Esophagus mucosa (tissue), 1 donor: ENCODE results near the gene TNIP3. TPM values are rescaled to one million over a fixed set of nuclear protein-coding genes. Genes with fewer than 3 reads are reported as not detected.
"Not testable (repeated sequence)": the region's sequence is repeated elsewhere in the genome, so short reads cannot be mapped to it uniquely, and the experiment has no call there.

Source experiments
- ATAC-seq: fragments of 200-7000 bp; cut with Tn5 transposase; one replicate; pipeline ENCODE4 v1.9.1; 2020
- total RNA-seq: library from RNA; stranded (reverse); gene quantifications from one replicate; pipeline ENCODE4 v1.2.4, GENCODE V29; 2023
- donor health status: DM: yes; HTN: yes; CAD: no.

The TNIP3 gene
- 0.60 TPM for total RNA-seq

- ATAC-seq: peak; percentile 96
Observed at GRCh38 chr4:121164291-121164690, at the start of gene TNIP3. Gene TNIP3, minus strand, starts transcription at chr4:121164321. Its CDS starts 196 bp downstream, at chr4:121164125.

- ATAC-seq: no peak
Observed at GRCh38 chr4:121212806-121213205, 48.7 kb upstream of the TNIP3 start.

GRCh38 chr4:121209171-121209570, 45.0 kb upstream of the TNIP3 start:
- no peak for ATAC-seq

GRCh38 chr4:121208244-121209007, 44.3 kb upstream of the TNIP3 start:
- ATAC-seq: no peak

- ATAC-seq: not testable (repeated sequence)
Observed at GRCh38 chr4:121205777-121206176, 41.7 kb upstream of the TNIP3 start.

GRCh38 chr4:121200795-121201472, 36.8 kb upstream of the TNIP3 start:
- no peak for ATAC-seq

GRCh38 chr4:121199742-121200561, 35.8 kb upstream of the TNIP3 start:
- no peak for ATAC-seq

- ATAC-seq: no peak
Observed at GRCh38 chr4:121198251-121198650, 34.1 kb upstream of the TNIP3 start.

- no peak for ATAC-seq
Observed at GRCh38 chr4:121195649-121196048, 31.5 kb upstream of the TNIP3 start.

- ATAC-seq: no peak
Observed at GRCh38 chr4:121192480-121192879, 28.4 kb upstream of the TNIP3 start.

GRCh38 chr4:121192013-121192412, 27.9 kb upstream of the TNIP3 start:
- no peak for ATAC-seq

GRCh38 chr4:121191361-121191760, 27.2 kb upstream of the TNIP3 start:
- no peak for ATAC-seq

GRCh38 chr4:121190389-121190788, 26.3 kb upstream of the TNIP3 start:
- ATAC-seq: no peak

GRCh38 chr4:121189326-121190215, 25.4 kb upstream of the TNIP3 start:
- ATAC-seq: peak; percentile 15

- no peak for ATAC-seq
Observed at GRCh38 chr4:121187206-121187605, 23.1 kb upstream of the TNIP3 start.

GRCh38 chr4:121185960-121186359, 21.8 kb upstream of the TNIP3 start:
- ATAC-seq: no peak

- ATAC-seq: no peak
Observed at GRCh38 chr4:121183989-121184388, 19.9 kb upstream of the TNIP3 start.

GRCh38 chr4:121183361-121183760, 19.2 kb upstream of the TNIP3 start:
- ATAC-seq: no peak

- no peak for ATAC-seq
Observed at GRCh38 chr4:121182296-121182695, 18.2 kb upstream of the TNIP3 start.

- no peak for ATAC-seq
Observed at GRCh38 chr4:121181493-121181892, 17.4 kb upstream of the TNIP3 start.

GRCh38 chr4:121180558-121180957, 16.4 kb upstream of the TNIP3 start:
- ATAC-seq: no peak
